LNCaP clone FGC (cell line): ENCODE results near the gene SLITRK6.
"Not testable (repeated sequence)": the region's sequence is repeated elsewhere in the genome, so short reads cannot be mapped to it uniquely, and the experiment has no call there.

Source experiments
- DNase-seq: peaks from one replicate; pipeline ENCODE4 v3.0.0-alpha.2; 2011; ENCODE audit warnings: low read depth
- H3K4me3 ChIP-seq: 2 replicates; pipeline ENCODE4 v1.5.1; 2011; ENCODE audit warnings: mild to moderate bottlenecking, low read depth, low read length, control low read depth
- TF ChIP-seq, protein P1 (sequence below): IDR thresholded peaks from 2 replicates; pipeline ENCODE4 v1.5.1; 2012; ENCODE audit warnings: mild to moderate bottlenecking; ENCODE audit not compliant: control insufficient read depth, insufficient read depth; ENCODE audit errors: extremely low read depth

Gene SLITRK6

DNA sequence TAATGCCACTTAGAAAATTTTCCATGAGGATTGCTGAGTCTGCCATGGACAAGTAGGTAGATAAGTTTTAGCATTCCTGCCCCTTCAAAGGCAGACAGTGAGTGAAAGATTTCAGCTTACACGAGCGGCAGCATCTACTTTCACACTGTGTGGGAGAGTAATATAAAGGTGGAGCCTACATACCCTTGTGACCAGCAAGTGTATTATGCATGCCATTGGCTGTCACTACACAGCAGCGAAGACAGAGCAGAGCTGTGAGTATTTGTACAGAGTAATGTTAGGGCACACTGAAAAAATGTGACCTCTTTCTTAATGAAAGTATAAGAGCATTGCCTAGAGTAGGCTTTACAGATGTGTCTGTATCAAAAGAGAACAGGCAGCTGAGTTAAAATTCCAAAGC, 14.0 kb downstream of the SLITRK6 start:
- DNase-seq, result no peak
- H3K4me3 ChIP-seq, result no peak overlapping the region
- TF ChIP-seq, protein P1, sequence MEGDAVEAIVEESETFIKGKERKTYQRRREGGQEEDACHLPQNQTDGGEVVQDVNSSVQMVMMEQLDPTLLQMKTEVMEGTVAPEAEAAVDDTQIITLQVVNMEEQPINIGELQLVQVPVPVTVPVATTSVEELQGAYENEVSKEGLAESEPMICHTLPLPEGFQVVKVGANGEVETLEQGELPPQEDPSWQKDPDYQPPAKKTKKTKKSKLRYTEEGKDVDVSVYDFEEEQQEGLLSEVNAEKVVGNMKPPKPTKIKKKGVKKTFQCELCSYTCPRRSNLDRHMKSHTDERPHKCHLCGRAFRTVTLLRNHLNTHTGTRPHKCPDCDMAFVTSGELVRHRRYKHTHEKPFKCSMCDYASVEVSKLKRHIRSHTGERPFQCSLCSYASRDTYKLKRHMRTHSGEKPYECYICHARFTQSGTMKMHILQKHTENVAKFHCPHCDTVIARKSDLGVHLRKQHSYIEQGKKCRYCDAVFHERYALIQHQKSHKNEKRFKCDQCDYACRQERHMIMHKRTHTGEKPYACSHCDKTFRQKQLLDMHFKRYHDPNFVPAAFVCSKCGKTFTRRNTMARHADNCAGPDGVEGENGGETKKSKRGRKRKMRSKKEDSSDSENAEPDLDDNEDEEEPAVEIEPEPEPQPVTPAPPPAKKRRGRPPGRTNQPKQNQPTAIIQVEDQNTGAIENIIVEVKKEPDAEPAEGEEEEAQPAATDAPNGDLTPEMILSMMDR, result no peak

DNA sequence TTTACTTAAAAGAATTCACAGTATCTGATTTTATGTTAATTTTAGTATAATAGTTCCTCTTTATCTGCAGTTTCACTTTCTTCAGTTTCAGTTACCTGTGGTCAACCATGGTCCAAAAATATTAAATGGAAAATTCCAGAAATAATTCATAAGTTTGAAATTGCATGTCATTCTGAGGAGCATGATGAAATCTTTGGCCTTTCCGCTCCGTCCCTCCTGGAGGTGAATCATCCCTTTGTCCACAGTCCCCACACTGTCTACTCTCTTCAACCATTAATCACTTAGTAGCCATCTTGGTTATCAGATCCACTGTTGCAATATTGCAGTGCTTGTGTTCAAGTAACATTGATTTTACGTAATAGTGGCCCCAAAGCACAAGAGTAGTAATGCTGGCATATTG, 26.9 kb downstream of the SLITRK6 start:
- H3K4me3 ChIP-seq, result no peak overlapping the region
- DNase-seq, result no peak
- TF ChIP-seq, protein P1, result no peak

DNA sequence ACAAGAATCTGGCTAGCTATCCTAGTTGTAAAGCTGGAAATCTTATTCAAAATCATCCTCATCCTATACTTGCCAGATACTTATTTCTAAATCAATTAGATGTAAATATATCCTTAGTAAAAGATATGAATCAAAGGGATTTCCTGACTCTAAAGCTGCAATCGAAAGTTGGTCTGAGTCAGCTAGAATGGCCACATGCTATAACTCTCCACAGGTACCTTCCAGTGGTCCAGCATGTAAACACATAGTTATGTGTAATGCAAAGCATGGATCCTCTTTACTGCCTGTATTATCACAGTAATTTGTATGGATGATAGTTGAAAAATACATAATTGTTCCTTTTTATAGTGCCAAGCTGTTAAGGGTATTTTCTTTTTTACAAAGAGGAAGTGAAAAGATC, 27.4 kb downstream of the SLITRK6 start:
- DNase-seq, result no peak
- H3K4me3 ChIP-seq, result no peak overlapping the region
- TF ChIP-seq, protein P1, result no peak

DNA sequence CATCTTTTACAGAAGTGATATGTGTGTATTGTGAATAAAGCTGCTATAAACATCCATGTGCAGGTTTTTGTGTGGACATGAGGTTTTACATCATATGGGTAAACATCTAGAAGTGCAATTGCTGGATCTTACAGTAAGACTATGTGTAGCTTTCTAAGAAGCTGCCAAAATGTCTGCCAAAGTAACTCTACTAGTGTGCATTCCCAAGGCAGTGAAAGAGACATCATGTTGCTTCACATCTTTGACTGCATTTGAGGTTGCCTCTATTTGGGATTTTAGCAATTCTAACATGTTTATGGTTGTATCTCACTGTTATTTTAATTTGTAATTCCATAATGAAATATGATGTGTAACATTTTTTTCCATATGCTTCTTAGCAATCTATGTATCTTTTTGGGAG, 30.3 kb downstream of the SLITRK6 start:
- no peak for DNase-seq
- H3K4me3 ChIP-seq, result no peak overlapping the region
- TF ChIP-seq, protein P1, result no peak

DNA sequence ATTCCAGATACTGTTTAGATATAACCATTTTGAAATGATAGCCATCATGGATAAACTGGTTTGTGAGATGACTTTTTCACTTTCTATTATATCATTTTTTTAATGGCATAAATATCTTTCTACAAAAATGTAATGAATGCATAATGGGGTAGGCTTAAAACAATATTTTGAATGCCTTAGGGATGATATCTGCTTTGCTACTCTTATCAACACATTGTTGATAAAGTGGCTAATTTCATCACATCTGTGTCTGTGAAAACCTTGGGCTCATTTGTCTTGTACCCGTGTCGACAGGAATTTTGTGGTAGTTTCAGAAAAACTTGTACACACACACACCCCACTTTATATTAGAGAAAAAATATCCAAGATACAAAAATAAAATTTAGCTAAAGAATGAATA, 44.1 kb downstream of the SLITRK6 start:
- no peak overlapping the region for H3K4me3 ChIP-seq
- TF ChIP-seq, protein P1, result no peak
- DNase-seq, result no peak

DNA sequence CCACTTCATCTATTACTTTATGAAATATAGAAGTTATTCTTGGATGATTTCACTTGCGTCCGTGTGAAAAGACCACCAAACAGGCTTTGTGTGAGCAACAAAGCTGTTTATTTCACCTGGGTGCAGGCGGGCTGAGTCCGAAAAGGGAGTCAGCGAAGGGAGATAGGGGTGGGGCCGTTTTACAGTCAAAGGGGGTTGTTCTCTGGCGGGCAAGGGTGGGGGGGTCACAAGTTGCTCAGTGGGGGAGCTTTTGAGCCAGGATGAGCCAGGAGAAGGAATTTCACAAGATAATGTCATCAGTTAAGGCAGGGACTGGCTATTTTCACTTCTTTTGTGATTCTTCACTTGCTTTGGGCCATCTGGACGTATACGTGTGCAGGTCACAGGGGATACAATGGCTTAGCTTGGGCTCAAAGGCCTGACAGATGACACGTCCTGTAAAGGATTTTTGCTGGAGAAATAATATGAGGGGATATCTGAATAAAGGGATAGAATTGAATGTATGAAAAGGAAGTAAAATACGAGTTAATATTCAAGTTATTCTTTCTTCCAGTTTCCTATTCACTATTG, 55.9 kb downstream of the SLITRK6 start:
- not testable (repeated sequence) for H3K4me3 ChIP-seq, DNase-seq
